Lung microvascular endothelial cell (primary cell): ENCODE results near the gene GCLM. TPM values are rescaled to one million over a fixed set of nuclear protein-coding genes. Genes with fewer than 3 reads are reported as not detected.
"Not testable (repeated sequence)": the region's sequence is repeated elsewhere in the genome, so short reads cannot be mapped to it uniquely, and the experiment has no call there.

Source experiments
- DNase-seq, 2 donors: peaks; one replicate each; pipeline versions ENCODE4 v3.0.0 to v3.0.0-alpha.2; 2010; ENCODE audit warnings: low read depth in 2 of 2
- total RNA-seq: library from RNA; depleted of rRNA; stranded (reverse); fragments of >200 nt; gene quantifications from 2 replicates; pipeline ENCODE4 v1.2.1, GENCODE V29; 2014

The GCLM gene
- total RNA-seq: 7.5 and 9.8 TPM in 2 replicates

GRCh38 chr1:93909146-93910050 is at the start of gene GCLM:
Gene GCLM (minus strand): TSS chr1:93909430. CDS start chr1:93909163, 267 bp downstream.
- DNase-seq: peak; percentile 95 to 97

- no peak for DNase-seq
Observed at GRCh38 chr1:93958726-93959100, 49.5 kb upstream of the GCLM start.

GRCh38 chr1:93958032-93958725 is 48.9 kb upstream of the GCLM start:
- no peak for DNase-seq

- DNase-seq: no peak
Observed at GRCh38 chr1:93955765-93956164, 46.5 kb upstream of the GCLM start.

- DNase-seq: not testable (repeated sequence)
Observed at GRCh38 chr1:93947002-93947686, 37.9 kb upstream of the GCLM start.

GRCh38 chr1:93938461-93939145 is 29.4 kb upstream of the GCLM start:
- no peak for DNase-seq

- no peak for DNase-seq
Observed at GRCh38 chr1:93937997-93938396, 28.8 kb upstream of the GCLM start.

- DNase-seq: no peak
Observed at GRCh38 chr1:93925206-93925605, 16.0 kb upstream of the GCLM start.

GRCh38 chr1:93919780-93920179 is 10.6 kb upstream of the GCLM start:
- no peak for DNase-seq

GRCh38 chr1:93917302-93917701 is 8.1 kb upstream of the GCLM start:
- DNase-seq: no peak

- not testable (repeated sequence) for DNase-seq
Observed at GRCh38 chr1:93910880-93911279, 1.6 kb upstream of the GCLM start.

- DNase-seq: no peak
Observed at GRCh38 chr1:93910305-93910704, 1.1 kb upstream of the GCLM start.

GRCh38 chr1:93908394-93909145 is 660 bp downstream of the GCLM start:
- DNase-seq: peak; percentile 21 to 25

GRCh38 chr1:93907718-93908117 is 1.5 kb downstream of the GCLM start:
- DNase-seq: peak; percentile 34 to 59

GRCh38 chr1:93906480-93906879 is 2.8 kb downstream of the GCLM start:
- no peak for DNase-seq

GRCh38 chr1:93905734-93906133 is 3.5 kb downstream of the GCLM start:
- peak in 1 of 2 donors; percentile 38 for DNase-seq

- DNase-seq: peak; percentile 17 to 34
Observed at GRCh38 chr1:93905051-93905450, 4.2 kb downstream of the GCLM start.

GRCh38 chr1:93904228-93904627 is 5.0 kb downstream of the GCLM start:
- peak in 1 of 2 donors; percentile 24 for DNase-seq

- no peak for DNase-seq
Observed at GRCh38 chr1:93900723-93901504, 8.3 kb downstream of the GCLM start.
